ENCODE data around the gene RPS21.

- TF ChIP-seq POLR2A (IDR thresholded peaks at IDR 0.05; ENCODE audit: low read length) (no peak), GATA1 (IDR thresholded peaks at IDR 0.05; ENCODE audit: low read depth, low read length) (no peak)
Observed at GRCh38 chr20:62415354-62416111, 28.6 kb downstream of the RPS21 start.
